B cell (primary cell): Measurements from ENCODE around the gene BATF2. TPM values are rescaled to one million over a fixed set of nuclear protein-coding genes. Genes with fewer than 3 reads are reported as not detected.

Experiments used
- ATAC-seq: fragments of 200-7000 bp; cut with Tn5 transposase; one replicate; pipeline ENCODE4 v1.10.0; 2021; ENCODE audit warnings: low read depth, mild to moderate bottlenecking, moderate number of reproducible peaks, moderate library complexity
- CTCF ChIA-PET: fragments of 350-600 bp; sonication (Branson Sonifier 250); formaldehyde crosslinking; loops from one replicate; lab custom pipeline; 2021; ENCODE audit warnings: antibody characterized with exemption, inconsistent platforms; lab: Charles Lee
- POLR2A ChIA-PET: fragments of 350-600 bp; sonication (Branson Sonifier 250); formaldehyde crosslinking; loops from one replicate; lab custom pipeline; 2021; ENCODE audit warnings: antibody characterized with exemption; lab: Charles Lee
- DNase-seq: peaks from one replicate; pipeline ENCODE4 v3.0.0; 2013
- H2AFZ ChIP-seq: 2 replicates; pipeline ENCODE4 v1.6.1; 2012; ENCODE audit warnings: mild to moderate bottlenecking, low read depth, low read length; ENCODE audit not compliant: insufficient read depth, poor library complexity, severe bottlenecking
- H3K27ac ChIP-seq, 2 donors: 1 replicate in 1 of 2; 2 replicates in 1 of 2; pipeline ENCODE4 v1.5.1; 2012 to 2013; ENCODE audit warnings: low read length in 2 of 2, mild to moderate bottlenecking in 2 of 2, moderate library complexity in 1 of 2
- H3K27me3 ChIP-seq, 4 experiments: fragments of 200-600 bp in 1 of 4; sonication (generic) in 1 of 4; replicated peaks in 1 of 4; 1 replicate in 2 of 4; 2 replicates in 2 of 4; pipeline versions ENCODE4 v1.6.1 to v1.7.0; 2013 to 2016; ENCODE audit warnings: low read length in 3 of 4, mild to moderate bottlenecking in 2 of 4, mixed read lengths in 1 of 4, moderate library complexity in 1 of 4; ENCODE audit not compliant: insufficient read depth in 4 of 4, control insufficient read depth in 3 of 4; ENCODE audit errors: control extremely low read depth in 1 of 4
- H3K36me3 ChIP-seq, 2 experiments: replicated peaks in 1 of 2; 1 replicate in 1 of 2; 2 replicates in 1 of 2; pipeline versions ENCODE4 v1.6.1 to v1.7.1; 2013; ENCODE audit warnings: low read length in 1 of 2; ENCODE audit not compliant: insufficient read depth in 2 of 2, control insufficient read depth in 1 of 2; ENCODE audit errors: control extremely low read depth in 1 of 2, extremely low read depth in 1 of 2
- H3K4me1 ChIP-seq, 2 donors: fragments of 200-600 bp in 1 of 2; sonication (generic) in 1 of 2; 1 replicate in 1 of 2; 2 replicates in 1 of 2; pipeline versions ENCODE4 v1.5.1 to v1.6.1; 2013 to 2017; ENCODE audit warnings: low read length in 2 of 2; ENCODE audit not compliant: control insufficient read depth in 2 of 2, insufficient read depth in 2 of 2
- H3K4me2 ChIP-seq: replicated peaks from 2 replicates; pipeline ENCODE3; 2012; ENCODE audit warnings: mild to moderate bottlenecking, low read depth, low read length; ENCODE audit not compliant: poor library complexity, severe bottlenecking
- H3K4me3 ChIP-seq, 5 experiments: fragments of 200-600 bp in 1 of 5; sonication (generic) in 1 of 5; 1 replicate in 3 of 5; 2 replicates in 2 of 5; pipeline versions ENCODE4 v1.5.1 to v1.7.0; 2011 to 2016; ENCODE audit warnings: low read length in 4 of 5, mild to moderate bottlenecking in 4 of 5, low read depth in 2 of 5, control low read depth in 1 of 5, moderate library complexity in 1 of 5; ENCODE audit not compliant: insufficient read depth in 1 of 5; ENCODE audit errors: control extremely low read depth in 1 of 5, extremely low read depth in 1 of 5
- H3K79me2 ChIP-seq: fragments of 200-600 bp; sonication (generic); one replicate; pipeline ENCODE4 v1.6.0; 2016; ENCODE audit warnings: low read length; ENCODE audit not compliant: control insufficient read depth, insufficient read depth
- H3K9ac ChIP-seq: fragments of 200-600 bp; sonication (generic); 2 replicates; pipeline ENCODE4 v1.6.1; 2017; ENCODE audit warnings: mild to moderate bottlenecking, low read length, moderate library complexity
- H3K9me3 ChIP-seq, 3 donors: one replicate each; pipeline versions ENCODE4 v1.6.1 to v1.7.1; 2013; ENCODE audit warnings: low read length in 2 of 3; ENCODE audit not compliant: control insufficient read depth in 2 of 3, insufficient read depth in 1 of 3; ENCODE audit errors: control extremely low read depth in 1 of 3
- H4K20me1 ChIP-seq: 2 replicates; pipeline ENCODE4 v1.6.0; 2012; ENCODE audit warnings: mild to moderate bottlenecking, low read length; ENCODE audit not compliant: insufficient read depth, control insufficient read depth, poor library complexity, severe bottlenecking
- H3K27ac Mint-ChIP-seq: one replicate; pipeline ENCODE4 v1.8.0; 2021; ENCODE audit warnings: mixed read lengths
- H3K27me3 Mint-ChIP-seq: one replicate; pipeline ENCODE4 v1.8.0; 2021; ENCODE audit warnings: mixed read lengths
- H3K4me1 Mint-ChIP-seq: one replicate; pipeline ENCODE4 v1.8.0; 2021; ENCODE audit warnings: mixed read lengths
- H3K4me3 Mint-ChIP-seq: one replicate; pipeline ENCODE4 v1.8.0; 2021; ENCODE audit warnings: mixed read lengths
- H3K9me3 Mint-ChIP-seq: one replicate; pipeline ENCODE4 v1.8.0; 2022; ENCODE audit warnings: mixed read lengths; ENCODE audit not compliant: insufficient read depth
- CTCF ChIP-seq: fragments of 200-600 bp; IDR thresholded peaks from one replicate; pipeline ENCODE4 v1.8.0; 2022; ENCODE audit warnings: antibody characterized with exemption, mild to moderate bottlenecking
- EZH2 ChIP-seq: IDR thresholded peaks from 2 replicates; pipeline ENCODE4 v1.6.1; 2012; ENCODE audit warnings: borderline replicate concordance, low read depth, mild to moderate bottlenecking, moderate library complexity, low read length; ENCODE audit not compliant: insufficient read depth, poor library complexity, severe bottlenecking
- WGBS: methylation state at CpG from one replicate; pipeline ENCODE4 v1.1.5; 2013; ENCODE audit warnings: missing lambda C conversion rate; ENCODE audit not compliant: insufficient coverage; 5-methylcytosine and 5-hydroxymethylcytosine counted together
- intact Hi-C: fragments of 100-400 bp; cut with micrococcal nuclease; formaldehyde crosslinking; loops from one replicate; pipeline ENCODE4 v1.10.0; 2022
- polyA plus RNA-seq: library from polyadenylated mRNA; depleted of rRNA; stranded (reverse); fragments of >200 nt; gene quantifications from 2 replicates; pipeline ENCODE4 v1.2.3, GENCODE V29; 2012
- total RNA-seq, 2 donors: library from RNA; stranded (reverse); fragments of 120-200 nt in 1 of 2; gene quantifications; 1 replicate in 1 of 2; 2 replicates in 1 of 2; pipeline versions ENCODE4 v1.2.3 to v1.2.4, GENCODE V29; 2013 to 2022

The BATF2 gene
- total and polyA plus RNA-seq, 2 donors (not counting 1 experiment from before 2014, with no cell fraction given), result 0.62 to 1.7 TPM

GRCh38 chr11:65013130-65013887 is 16.5 kb upstream of the BATF2 start:
- ChIA-PET CTCF (interaction anchor here (0.7 to 5.0 kb wide), 28 partner anchors 10 to 324 kb away, joined by 3 to 36 read pairs (median 4); partner anchors contain the start of genes BATF2, CAPN1, SAC3D1 and SNX15), POLR2A (interaction anchor here (0.9 to 1.9 kb wide), 10 partner anchors 83 to 224 kb away, joined by 3 to 8 read pairs (median 3); partner anchors contain the start of genes FAU, MRPL49, TM7SF2 and VPS51)
- no peaks in the 10 kb centered on the region for H3K9me3 ChIP-seq
- H3K4me3 ChIP-seq, result peak overlapping the region; percentile 17 to 92 (median 83)
- H2AFZ ChIP-seq, result peak overlapping the region; percentile 74
- peak overlapping the region; percentile 93 to 98 for H3K27ac ChIP-seq
- H3K79me2 ChIP-seq, result peaks cover 31% of the 10 kb centered on the region
- peak; percentile 95 for DNase-seq
- no peak for TF ChIP-seq CTCF
- no peak for TF ChIP-seq EZH2
- Mint-ChIP-seq H3K9me3 (no peaks in the 10 kb centered on the region), H3K4me3 (peak overlapping the region; percentile 92), H3K27me3 (no peaks in the 10 kb centered on the region), H3K4me1 (peaks cover 23% of the 10 kb centered on the region), H3K27ac (peak overlapping the region; percentile 98)
- peaks cover 0 to 4% of the 10 kb centered on the region in 2 experiments for H3K36me3 ChIP-seq
- no peaks in the 10 kb centered on the region for H3K27me3 ChIP-seq
- intact Hi-C loops, result loop anchor here (1.0 to 5.0 kb wide), 4 partner anchors 83 to 236 kb away; partner anchors contain the start of genes CAPN1, PPP2R5B, SF1 and VPS51
- no peaks in the 10 kb centered on the region for H4K20me1 ChIP-seq
- WGBS, result 19% methylated on average over 22 of the region's 22 CpGs
- H3K9ac ChIP-seq, result peak overlapping the region; percentile 80
- ATAC-seq, result peak; percentile 78
- peaks cover 9 to 35% of the 10 kb centered on the region in 2 donors for H3K4me1 ChIP-seq
- H3K4me2 ChIP-seq, result peak overlapping the region; percentile 82

DNA sequence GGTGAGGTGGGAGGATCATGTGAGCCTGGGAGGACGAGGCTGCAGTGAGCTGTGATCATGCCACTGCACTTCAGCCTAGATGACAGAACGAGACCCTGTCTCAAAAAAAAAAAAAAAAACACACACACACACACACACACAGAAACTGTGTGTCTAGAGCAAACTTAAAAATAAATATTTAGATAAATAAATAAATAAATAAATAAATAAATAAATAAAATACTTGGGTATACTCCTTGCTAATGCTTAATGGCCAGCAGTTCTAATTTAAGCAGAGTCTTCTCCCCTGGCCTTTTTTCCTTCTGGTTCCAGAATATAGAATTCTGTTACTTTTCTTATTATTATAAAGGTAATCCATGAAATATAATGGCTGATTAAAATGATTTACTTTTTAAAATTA is 12.1 kb upstream of the BATF2 start:
- H2AFZ ChIP-seq, result no peak overlapping the region
- no peak overlapping the region for H3K27ac ChIP-seq
- peaks cover 6 to 8% of the 10 kb centered on the region in 2 donors for H3K4me1 ChIP-seq
- H3K4me3 ChIP-seq, result no peak overlapping the region
- H4K20me1 ChIP-seq, result no peaks in the 10 kb centered on the region
- H3K36me3 ChIP-seq, result no peaks in the 10 kb centered on the region
- intact Hi-C loops, result no loop called here
- H3K27ac Mint-ChIP-seq, result no peak overlapping the region
- TF ChIP-seq EZH2 (no peak), CTCF (no peak)
- H3K9ac ChIP-seq, result no peak overlapping the region
- no peaks in the 10 kb centered on the region for H3K79me2 ChIP-seq
- H3K4me2 ChIP-seq, result no peak overlapping the region
- no CpG with 5 or more reads among the region's 2 CpGs for WGBS
- CTCF ChIA-PET, result interaction anchor here (0.7 kb wide), 1 partner anchor 47 kb away, joined by 3 read pairs; no protein-coding TSS in a partner anchor
- peaks cover 9% of the 10 kb centered on the region for H3K4me1 Mint-ChIP-seq
- H3K9me3 ChIP-seq, result no peaks in the 10 kb centered on the region
- no peaks in the 10 kb centered on the region for H3K9me3 Mint-ChIP-seq
- no peaks in the 10 kb centered on the region for H3K27me3 ChIP-seq
- POLR2A ChIA-PET, result interaction anchor here (0.6 to 0.7 kb wide), 2 partner anchors 80 to 124 kb away, joined by 3 read pairs; no protein-coding TSS in a partner anchor
- no peaks in the 10 kb centered on the region for H3K27me3 Mint-ChIP-seq
- no peak overlapping the region for H3K4me3 Mint-ChIP-seq
- DNase-seq (no peak), ATAC-seq (no peak)
